HG03135 (cell line): ENCODE data around the gene RHOT1.

Source experiments
- ATAC-seq: cut with Tn5 transposase; IDR thresholded peaks from one replicate; pipeline ENCODE4 v1.9.1; 2021; ENCODE audit warnings: mild to moderate bottlenecking, moderate library complexity; ENCODE audit not compliant: unreplicated experiment

RHOT1 gene

DNA sequence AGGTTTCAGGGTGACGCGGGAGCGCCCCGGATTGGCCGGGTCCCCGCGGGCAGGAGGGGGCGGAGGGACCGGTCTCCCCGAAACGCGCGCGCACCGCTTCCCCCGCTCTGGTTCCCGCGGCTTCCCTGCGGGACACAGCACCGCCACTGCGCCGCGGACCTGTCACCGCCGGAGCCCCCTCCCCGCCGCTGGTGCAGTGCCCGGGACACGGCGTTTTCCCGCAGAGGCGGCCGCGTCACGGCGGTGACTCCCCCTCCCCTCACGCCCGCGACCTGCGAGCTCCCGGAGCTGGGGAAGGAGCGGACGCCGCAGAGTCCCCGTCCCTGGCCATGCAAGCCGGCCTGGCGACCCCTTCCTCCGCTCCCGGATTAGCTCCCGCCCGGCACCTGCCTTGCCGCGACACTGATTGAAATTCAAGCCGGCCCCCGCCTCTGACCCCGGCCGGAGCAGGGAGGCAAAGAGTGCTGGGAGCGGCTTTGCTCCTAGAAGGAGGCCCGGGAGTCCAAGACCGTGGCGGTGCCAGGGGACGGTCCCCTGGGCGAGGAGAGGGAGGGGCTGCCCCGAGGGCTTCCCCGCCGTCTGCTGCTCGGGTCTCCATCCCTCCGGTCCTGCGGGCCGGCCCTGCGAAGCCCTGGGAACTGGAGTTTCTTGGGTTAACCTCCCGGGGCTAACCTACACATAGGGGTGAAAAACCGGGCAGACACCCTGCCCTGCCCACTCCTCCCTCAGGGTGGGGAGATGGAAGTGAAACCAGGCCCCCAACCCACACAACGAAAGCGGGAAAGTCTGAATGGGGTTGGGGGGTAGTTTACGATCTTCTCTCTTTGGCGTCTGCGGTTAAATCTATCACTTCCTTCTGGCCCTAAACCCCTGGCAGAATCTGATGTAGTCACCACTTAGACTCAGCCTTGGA is 124.3 kb downstream of the RHOT1 start:
- ATAC-seq = no peak

- ATAC-seq = no peak
These were observed 125.4 kb downstream of the RHOT1 start for GRCh38 chr17:32267690-32268205.

- no peak for ATAC-seq
These were observed 126.5 kb downstream of the RHOT1 start for GRCh38 chr17:32268734-32269288.

GRCh38 chr17:32269377-32269776 is 127.1 kb downstream of the RHOT1 start:
- no peak for ATAC-seq

GRCh38 chr17:32271844-32272243 is 129.5 kb downstream of the RHOT1 start:
- ATAC-seq = no peak

- ATAC-seq = no peak
These were observed 131.8 kb downstream of the RHOT1 start for GRCh38 chr17:32274101-32274500.

DNA sequence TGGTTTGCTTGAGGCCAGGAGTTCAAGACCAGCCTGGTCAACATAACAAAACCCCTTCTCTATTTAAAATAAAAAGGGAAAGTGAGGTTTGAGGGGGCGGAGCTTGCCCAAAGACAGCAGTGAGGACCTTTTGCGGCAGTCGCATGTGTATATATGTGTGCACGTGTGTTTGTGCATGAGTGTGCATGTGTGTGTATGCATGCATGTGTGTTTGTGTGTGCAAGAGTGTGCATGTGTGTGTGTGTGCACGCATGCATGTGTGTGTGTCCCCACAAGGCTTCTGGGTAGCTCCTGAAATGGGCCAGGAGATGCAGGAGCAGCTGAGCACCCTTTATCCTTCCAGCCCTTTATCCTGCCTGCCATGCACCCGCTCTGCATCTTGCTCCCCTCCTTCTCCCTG is 132.3 kb downstream of the RHOT1 start:
- no peak for ATAC-seq
